Nephron (organoid): Measurements from ENCODE around the gene ZDHHC14.

ENCODE experiments used
- H3K27ac Mint-ChIP-seq, 3 experiments: 2 replicates each; pipeline ENCODE4 v1.8.0; 2020; ENCODE audit warnings: mixed read lengths in 3 of 3, mild to moderate bottlenecking in 2 of 3, moderate library complexity in 1 of 3
- H3K27me3 Mint-ChIP-seq: 2 replicates; pipeline ENCODE4 v1.8.0; 2021; ENCODE audit warnings: low read depth, mild to moderate bottlenecking, moderate library complexity, mixed read lengths
- H3K36me3 Mint-ChIP-seq: 2 replicates; pipeline ENCODE4 v1.8.0; 2020; ENCODE audit warnings: low read depth, mixed read lengths
- H3K4me1 Mint-ChIP-seq: 2 replicates; pipeline ENCODE4 v1.8.0; 2020; ENCODE audit warnings: mixed read lengths
- H3K4me3 Mint-ChIP-seq, 3 experiments: 2 replicates each; pipeline ENCODE4 v1.8.0; 2020; ENCODE audit warnings: mild to moderate bottlenecking in 3 of 3, mixed read lengths in 3 of 3, moderate library complexity in 2 of 3
- H3K9me3 Mint-ChIP-seq: 2 replicates; pipeline ENCODE4 v1.8.0; 2020; ENCODE audit warnings: mixed read lengths
- TF ChIP-seq, protein P1 (sequence below), 3 experiments: fragments of 200-600 bp; sonication (generic); IDR thresholded peaks; one replicate each; pipeline ENCODE4 v1.5.0; 2021; ENCODE audit warnings: antibody characterized with exemption in 3 of 3; ENCODE audit not compliant: unreplicated experiment in 3 of 3

The ZDHHC14 gene

DNA sequence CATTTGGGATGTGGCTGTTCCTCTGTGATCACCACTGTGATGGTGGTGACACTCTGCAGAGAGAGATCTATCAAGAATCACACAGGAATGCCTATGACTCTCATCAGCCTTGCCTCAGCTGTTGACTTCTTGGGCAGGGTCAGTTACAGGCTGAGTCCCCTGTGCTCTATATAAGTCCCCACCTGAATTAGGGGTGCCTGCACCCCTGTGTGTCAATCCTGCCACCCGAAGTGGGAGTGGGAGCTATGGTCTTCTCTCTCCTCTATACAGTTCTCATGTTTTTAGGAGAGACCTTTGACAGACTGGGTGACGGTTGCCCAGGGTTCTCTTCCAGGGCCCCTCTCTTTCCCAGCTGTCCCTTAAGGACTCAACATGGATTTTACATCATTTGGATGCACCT lies 173.8 kb downstream of the ZDHHC14 start:
- Mint-ChIP-seq H3K27me3 (peaks cover 10% of the 10 kb centered on the region), H3K27ac (no peak overlapping the region), H3K4me1 (peaks cover 11% of the 10 kb centered on the region), H3K4me3 (no peak overlapping the region), H3K36me3 (no peaks in the 10 kb centered on the region), H3K9me3 (peaks cover 5% of the 10 kb centered on the region)
- TF ChIP-seq, protein P1, sequence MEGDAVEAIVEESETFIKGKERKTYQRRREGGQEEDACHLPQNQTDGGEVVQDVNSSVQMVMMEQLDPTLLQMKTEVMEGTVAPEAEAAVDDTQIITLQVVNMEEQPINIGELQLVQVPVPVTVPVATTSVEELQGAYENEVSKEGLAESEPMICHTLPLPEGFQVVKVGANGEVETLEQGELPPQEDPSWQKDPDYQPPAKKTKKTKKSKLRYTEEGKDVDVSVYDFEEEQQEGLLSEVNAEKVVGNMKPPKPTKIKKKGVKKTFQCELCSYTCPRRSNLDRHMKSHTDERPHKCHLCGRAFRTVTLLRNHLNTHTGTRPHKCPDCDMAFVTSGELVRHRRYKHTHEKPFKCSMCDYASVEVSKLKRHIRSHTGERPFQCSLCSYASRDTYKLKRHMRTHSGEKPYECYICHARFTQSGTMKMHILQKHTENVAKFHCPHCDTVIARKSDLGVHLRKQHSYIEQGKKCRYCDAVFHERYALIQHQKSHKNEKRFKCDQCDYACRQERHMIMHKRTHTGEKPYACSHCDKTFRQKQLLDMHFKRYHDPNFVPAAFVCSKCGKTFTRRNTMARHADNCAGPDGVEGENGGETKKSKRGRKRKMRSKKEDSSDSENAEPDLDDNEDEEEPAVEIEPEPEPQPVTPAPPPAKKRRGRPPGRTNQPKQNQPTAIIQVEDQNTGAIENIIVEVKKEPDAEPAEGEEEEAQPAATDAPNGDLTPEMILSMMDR (IDR thresholded peaks at IDR 0.05; ENCODE audit: unreplicated experiment in 3 of 3): no peak

DNA sequence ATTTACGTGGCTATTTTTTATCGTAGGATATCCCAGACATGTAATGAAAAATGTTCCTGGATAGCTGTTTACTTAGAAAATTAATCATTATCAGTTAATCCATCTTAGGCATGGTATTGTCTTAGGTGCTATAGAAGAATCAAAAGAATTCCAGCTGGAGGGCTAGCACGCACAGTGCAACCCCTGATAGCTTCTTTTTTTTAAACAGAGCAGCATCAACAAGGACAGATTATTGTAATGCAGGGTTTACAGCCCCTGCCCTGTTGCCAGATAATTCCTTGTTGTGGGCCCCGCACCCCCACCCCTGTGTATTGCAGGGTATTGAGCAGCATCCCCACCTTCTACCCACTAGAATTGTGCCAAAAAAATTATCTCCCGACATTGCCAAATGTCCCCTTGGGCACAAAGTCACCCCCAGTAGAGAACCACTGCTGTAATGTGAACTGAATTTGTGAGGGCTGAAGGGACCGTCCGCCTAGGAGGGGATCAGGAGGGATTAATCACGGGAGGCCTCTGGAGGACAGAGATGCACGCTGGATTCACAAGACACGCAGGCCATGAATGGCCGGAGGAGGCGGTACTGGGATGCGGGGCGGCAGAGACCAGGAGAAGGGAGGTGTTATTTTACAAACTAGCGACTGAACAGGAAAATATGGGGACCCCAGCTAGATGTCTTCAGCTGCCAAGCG lies 174.6 kb downstream of the ZDHHC14 start:
- peaks cover 11% of the 10 kb centered on the region for H3K4me1 Mint-ChIP-seq
- H3K27ac Mint-ChIP-seq: no peak overlapping the region
- no peaks in the 10 kb centered on the region for H3K36me3 Mint-ChIP-seq
- H3K4me3 Mint-ChIP-seq: no peak overlapping the region
- peaks cover 5% of the 10 kb centered on the region for H3K9me3 Mint-ChIP-seq
- H3K27me3 Mint-ChIP-seq: peaks cover 10% of the 10 kb centered on the region
- TF ChIP-seq, protein P1 (IDR thresholded peaks at IDR 0.05; ENCODE audit: unreplicated experiment in 3 of 3): no peak

DNA sequence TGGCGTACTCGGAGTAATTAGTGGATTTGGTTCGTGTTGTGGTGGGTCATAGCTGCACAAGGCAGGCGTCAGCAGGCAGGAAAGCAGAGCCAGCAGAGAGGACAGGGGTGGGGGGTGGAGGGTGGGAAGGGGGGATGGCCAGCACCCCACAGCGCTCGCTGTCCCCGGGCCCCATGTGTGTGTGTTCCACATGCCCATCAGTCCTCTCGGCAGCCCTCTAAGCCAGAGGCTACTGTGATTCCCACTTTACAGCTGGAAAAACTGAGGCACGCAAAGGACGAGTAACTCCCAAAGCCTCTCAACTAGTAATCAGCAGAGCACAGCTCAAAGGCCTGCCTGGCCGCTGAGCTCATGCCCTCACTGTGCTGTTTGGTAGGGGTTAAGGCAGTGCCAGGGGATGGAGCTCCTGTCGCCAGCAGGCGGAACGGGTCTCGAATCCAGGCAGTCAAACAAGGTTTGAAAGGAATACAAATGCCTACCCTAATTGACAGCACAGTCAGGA lies 175.2 kb downstream of the ZDHHC14 start:
- peaks cover 11% of the 10 kb centered on the region for H3K4me1 Mint-ChIP-seq
- H3K9me3 Mint-ChIP-seq: peaks cover 5% of the 10 kb centered on the region
- no peak overlapping the region for H3K4me3 Mint-ChIP-seq
- no peak overlapping the region for H3K27ac Mint-ChIP-seq
- no peaks in the 10 kb centered on the region for H3K36me3 Mint-ChIP-seq
- TF ChIP-seq, protein P1 (IDR thresholded peaks at IDR 0.05; ENCODE audit: unreplicated experiment in 3 of 3): no peak
- H3K27me3 Mint-ChIP-seq: peaks cover 14% of the 10 kb centered on the region

DNA sequence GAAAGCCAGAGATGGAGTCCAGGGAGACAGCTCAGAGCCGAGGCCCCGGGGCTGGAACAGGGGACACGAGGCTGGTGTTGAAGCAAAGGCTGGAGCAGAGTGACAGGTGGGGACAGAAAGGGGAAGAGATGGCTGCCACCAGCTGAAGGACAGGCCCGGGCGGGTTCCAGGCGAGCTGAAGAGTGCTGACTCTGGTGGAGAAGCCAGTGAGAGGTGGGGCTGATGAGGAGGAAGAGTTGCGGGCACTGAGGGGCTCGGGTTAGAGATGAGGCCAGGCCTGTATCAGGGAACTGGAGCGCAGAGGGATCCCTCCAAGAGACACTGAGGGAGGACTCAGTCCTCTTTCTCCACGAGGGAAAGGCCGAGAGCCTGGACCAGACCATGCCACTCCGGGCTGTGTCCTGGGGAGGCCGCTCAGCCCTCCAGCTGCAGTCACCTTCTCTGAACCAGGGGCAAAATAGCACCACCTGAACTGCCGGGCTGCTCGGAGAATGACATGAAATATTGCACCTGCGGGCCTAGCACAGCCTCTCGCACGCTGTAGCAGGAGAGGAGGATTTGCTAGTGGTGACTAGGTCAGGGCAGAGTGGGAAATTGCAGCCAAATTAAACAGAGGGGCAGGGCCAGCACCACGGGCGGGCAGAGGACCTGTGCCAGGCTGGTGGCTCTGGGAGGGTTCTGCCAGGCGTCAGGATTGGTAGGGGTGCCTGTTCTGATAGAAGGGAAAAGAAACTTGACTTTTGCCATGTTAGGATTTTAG lies 175.9 kb downstream of the ZDHHC14 start:
- H3K9me3 Mint-ChIP-seq: peaks cover 5% of the 10 kb centered on the region
- H3K4me1 Mint-ChIP-seq: peaks cover 10% of the 10 kb centered on the region
- H3K4me3 Mint-ChIP-seq: no peak overlapping the region
- peaks cover 14% of the 10 kb centered on the region for H3K27me3 Mint-ChIP-seq
- H3K36me3 Mint-ChIP-seq: no peaks in the 10 kb centered on the region
- no peak overlapping the region for H3K27ac Mint-ChIP-seq
- TF ChIP-seq, protein P1 (IDR thresholded peaks at IDR 0.05; ENCODE audit: unreplicated experiment in 3 of 3): no peak

DNA sequence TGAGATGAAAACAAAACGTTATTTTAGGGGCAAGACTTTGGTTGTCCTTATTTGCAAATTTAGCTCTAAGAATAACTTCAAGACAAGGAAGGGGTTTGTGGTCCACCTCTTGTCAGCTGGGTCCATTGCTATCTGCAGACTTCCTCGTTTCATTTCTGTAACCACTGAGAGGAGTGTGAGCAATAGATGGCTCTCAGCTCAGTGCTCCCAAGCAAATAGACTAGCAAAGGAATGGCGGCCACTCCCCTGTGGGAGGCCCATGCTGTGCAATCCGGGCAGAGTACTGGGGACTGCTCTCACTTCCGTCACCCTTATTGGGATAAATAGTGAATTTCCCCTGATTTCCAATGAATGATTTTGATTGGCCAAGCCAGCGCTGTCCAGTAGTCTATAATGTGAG lies 176.6 kb downstream of the ZDHHC14 start:
- TF ChIP-seq, protein P1 (IDR thresholded peaks at IDR 0.05; ENCODE audit: unreplicated experiment in 3 of 3): no peak
- Mint-ChIP-seq H3K4me1 (peaks cover 5% of the 10 kb centered on the region), H3K27me3 (peaks cover 11% of the 10 kb centered on the region)

More for the DNA sequence above, 176.6 kb downstream of the ZDHHC14 start:
- Mint-ChIP-seq H3K27ac (no peak overlapping the region), H3K4me3 (no peak overlapping the region), H3K36me3 (no peaks in the 10 kb centered on the region), H3K9me3 (peaks cover 5% of the 10 kb centered on the region)
